Omental fat pad (tissue), 4 donors: ENCODE data around the gene NOL8. TPM values are rescaled to one million over a fixed set of nuclear protein-coding genes. Genes with fewer than 3 reads are reported as not detected.

Experiments used
- ATAC-seq: fragments of 150-250 bp; one replicate; pipeline ENCODE4 v1.9.1; 2016; ENCODE audit warnings: mild to moderate bottlenecking, moderate library complexity; ENCODE audit not compliant: low FRiP score
- DNase-seq: peaks from one replicate; pipeline ENCODE4 v3.0.0-alpha.2; 2019; ENCODE audit warnings: low spot score
- total RNA-seq, 4 donors: library from RNA; depleted of rRNA; stranded (reverse); fragments of >200 nt; gene quantifications; one replicate each; pipeline ENCODE4 v1.1.0, GENCODE V29; 2016
- TF ChIP-seq, protein P1 (sequence below), 3 donors: fragments of 450-650 bp; IDR thresholded peaks; one replicate each; pipeline ENCODE4 v1.5.1; 2016 to 2017; ENCODE audit warnings: antibody characterized with exemption in 3 of 3, mild to moderate bottlenecking in 3 of 3, moderate library complexity in 2 of 3

Gene NOL8
- total RNA-seq, 4 donors from 2014 or later, result 25.2 to 49.1 (median 34.7) TPM

DNA sequence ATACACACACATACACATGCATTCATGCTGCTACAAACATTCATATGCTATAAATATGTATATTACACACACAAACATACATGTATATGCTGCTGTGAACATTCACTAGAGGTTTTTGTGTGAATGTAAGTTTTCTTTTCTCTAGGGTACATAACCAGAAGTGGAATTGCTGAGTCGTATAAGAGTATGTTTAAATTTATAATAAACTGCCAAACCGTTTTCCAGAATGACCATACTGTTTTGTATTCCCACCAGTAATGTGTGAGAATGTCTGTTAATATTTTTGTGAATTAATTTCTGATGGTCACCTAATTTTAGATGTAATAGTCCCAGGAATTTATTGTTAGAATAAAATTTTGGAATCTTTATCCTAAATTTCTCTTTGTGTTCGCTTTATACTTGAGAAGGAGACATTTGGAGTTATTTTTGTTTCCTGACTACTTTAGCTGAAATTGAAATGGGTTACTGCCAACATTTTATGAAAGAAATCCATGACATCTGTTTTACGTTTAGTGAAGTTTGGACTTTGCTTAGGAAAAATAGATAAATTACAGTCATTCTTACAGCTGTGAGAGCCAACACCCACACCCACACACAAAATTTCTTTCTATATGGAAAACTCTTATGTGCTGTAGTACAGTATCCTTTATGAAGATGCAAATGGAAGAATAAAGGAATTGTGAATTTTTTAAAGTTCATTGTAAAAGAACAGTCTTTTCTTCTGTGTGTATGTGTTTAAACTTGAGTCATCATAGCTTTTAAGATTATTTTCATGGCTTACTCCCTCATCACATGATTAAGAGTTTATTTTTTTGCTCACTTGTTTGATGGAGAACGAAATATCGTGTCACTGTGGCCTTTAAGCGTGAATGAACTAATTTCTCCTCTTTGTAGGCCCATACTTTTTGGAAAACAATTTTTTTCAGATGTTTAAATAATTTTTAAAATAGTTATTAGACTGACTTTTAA is 24.9 kb upstream of the NOL8 start:
- TF ChIP-seq, protein P1, sequence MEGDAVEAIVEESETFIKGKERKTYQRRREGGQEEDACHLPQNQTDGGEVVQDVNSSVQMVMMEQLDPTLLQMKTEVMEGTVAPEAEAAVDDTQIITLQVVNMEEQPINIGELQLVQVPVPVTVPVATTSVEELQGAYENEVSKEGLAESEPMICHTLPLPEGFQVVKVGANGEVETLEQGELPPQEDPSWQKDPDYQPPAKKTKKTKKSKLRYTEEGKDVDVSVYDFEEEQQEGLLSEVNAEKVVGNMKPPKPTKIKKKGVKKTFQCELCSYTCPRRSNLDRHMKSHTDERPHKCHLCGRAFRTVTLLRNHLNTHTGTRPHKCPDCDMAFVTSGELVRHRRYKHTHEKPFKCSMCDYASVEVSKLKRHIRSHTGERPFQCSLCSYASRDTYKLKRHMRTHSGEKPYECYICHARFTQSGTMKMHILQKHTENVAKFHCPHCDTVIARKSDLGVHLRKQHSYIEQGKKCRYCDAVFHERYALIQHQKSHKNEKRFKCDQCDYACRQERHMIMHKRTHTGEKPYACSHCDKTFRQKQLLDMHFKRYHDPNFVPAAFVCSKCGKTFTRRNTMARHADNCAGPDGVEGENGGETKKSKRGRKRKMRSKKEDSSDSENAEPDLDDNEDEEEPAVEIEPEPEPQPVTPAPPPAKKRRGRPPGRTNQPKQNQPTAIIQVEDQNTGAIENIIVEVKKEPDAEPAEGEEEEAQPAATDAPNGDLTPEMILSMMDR (IDR thresholded peaks at IDR 0.05), result no peak
- ATAC-seq, result peak; percentile 59
- DNase-seq, result no peak

DNA sequence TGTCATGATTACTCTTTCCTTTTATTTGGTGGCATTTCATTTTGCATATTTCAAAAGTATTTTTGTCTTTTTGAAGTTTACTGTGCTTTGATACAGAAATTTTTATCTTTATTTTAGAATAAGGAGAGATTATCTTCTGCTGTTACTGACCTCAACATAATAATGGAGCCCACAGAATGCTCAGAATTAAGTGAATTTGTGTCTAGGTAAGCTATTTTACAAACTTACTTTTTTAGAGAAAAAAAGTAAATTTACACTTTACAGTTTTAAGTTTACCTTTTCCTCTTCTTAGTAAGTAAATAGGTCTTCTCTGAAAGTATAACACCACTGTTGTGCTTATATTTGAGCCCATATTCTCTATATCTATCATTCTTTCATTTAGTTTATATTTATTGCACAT is 20.4 kb upstream of the NOL8 start:
- TF ChIP-seq, protein P1 (IDR thresholded peaks at IDR 0.05), result no peak
- ATAC-seq, result no peak
- no peak for DNase-seq

DNA sequence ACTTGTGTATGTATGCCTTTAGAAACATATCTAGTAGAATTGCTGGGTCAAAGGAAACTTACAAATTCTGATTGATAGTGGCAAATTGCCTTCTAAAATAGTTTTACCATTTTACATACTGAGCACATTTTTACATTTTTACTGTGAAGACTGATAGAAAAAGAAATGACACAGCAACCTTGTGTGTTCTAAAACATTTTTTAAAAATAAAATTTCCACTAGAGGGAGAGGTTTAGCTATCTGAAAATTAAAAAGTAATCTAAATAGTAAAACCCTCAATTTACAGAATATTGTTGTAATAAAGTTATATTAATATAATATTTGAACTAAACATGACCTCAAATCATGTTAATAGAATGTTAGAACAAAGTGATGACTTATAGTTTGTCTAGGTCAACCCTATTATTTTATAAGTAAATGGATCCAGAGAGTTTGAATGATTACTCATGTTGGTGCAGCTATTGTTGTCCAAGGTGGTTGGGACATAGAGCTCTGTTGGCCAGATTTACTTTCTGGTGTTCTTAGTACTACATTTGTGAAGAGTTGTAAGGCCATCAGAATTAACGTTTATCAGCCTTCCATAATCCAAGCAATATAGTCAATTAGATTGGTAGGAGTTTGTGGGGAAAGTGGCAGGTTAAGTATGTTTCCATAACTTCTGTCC is 17.8 kb upstream of the NOL8 start:
- DNase-seq (no peak), ATAC-seq (peak; percentile 57)
- TF ChIP-seq, protein P1 (IDR thresholded peaks at IDR 0.05), result no peak

DNA sequence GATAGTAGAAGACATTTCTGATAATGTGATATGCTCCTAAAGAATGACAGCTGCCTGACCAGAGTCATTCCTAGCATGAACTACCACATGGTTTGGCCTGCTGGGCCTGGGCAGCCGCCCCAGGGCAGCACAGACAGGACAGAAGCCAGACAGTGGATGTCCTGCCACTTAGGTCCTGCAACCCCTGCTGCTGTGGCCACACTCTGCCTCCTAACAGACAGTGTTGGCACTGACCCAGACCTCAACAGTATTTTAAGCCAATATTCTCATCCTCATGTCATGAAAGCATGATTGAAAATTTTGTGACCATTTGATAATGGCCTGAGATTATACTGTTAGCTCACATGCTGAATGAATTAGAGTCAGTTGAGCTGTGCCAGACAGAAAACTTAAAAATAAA is 16.4 kb upstream of the NOL8 start:
- DNase-seq, result no peak
- TF ChIP-seq, protein P1 (IDR thresholded peaks at IDR 0.05), result no peak
- ATAC-seq, result no peak

DNA sequence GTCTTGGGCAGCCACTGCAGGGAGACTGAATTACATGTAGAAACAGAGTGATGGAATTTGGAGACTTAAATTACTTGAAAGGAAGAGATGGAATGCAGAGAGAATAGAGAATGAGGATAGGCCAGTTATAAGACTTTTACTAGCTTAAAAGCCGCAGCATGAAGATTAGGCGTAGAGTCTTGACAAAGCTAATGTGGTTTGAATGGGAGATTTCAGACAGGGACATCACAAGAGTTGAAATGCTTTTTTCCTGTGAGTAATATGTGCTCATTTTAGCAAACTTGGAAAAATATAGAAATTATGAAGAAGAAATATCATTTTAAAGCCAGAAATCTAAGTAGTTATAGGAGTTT is 8.1 kb upstream of the NOL8 start:
- DNase-seq, result no peak
- TF ChIP-seq, protein P1 (IDR thresholded peaks at IDR 0.05), result no peak
- ATAC-seq, result no peak

DNA sequence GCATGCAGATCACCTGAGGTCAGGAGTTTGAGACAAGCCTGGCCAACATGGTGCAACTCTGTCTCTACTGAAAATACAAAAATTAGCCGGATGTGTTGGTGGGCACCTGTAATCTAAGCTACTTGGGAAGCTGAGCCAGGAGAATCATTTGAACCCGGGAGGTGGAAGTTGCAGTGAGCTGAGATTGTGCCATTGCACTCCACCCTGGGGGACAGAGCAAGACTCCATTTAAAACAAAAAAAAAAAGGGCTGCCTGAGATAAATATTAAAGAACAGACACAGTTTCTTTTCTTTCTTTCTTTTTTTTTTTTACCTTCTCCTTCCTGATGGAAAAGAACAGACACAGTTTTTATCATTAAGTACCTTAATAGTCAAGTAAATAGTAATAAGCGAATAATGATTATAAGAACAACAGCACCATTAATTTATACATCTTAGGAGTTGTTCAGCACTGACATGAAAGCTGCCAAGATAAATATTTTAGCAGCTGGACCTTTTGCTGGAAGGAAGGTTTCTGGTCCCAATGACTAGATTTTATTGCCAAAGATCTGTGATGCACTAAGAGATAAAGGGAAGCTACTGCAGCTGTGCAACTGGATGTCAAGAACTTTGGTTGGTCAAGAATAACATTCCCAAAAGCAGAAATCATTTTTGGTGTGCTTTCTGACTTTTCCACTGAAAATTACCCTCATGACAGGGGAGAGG is 7.6 kb upstream of the NOL8 start:
- no peak for DNase-seq
- TF ChIP-seq, protein P1 (IDR thresholded peaks at IDR 0.05), result no peak
- ATAC-seq, result no peak
